ENCODE data around the gene SUPT4H1. TPM values are rescaled to one million over a fixed set of nuclear protein-coding genes. Genes with fewer than 3 reads are reported as not detected.
"Not testable (repeated sequence)": the region's sequence is repeated elsewhere in the genome, so short reads cannot be mapped to it uniquely, and the experiment has no call there.

SUPT4H1 gene
- total RNA-seq, 3 donors from 2014 or later (not counting 1 experiment from before 2014, with no cell fraction given) = 55.9 to 68.3 (median 68.1) TPM

GRCh38 chr17:58343131-58343530 lies 8.9 kb downstream of the SUPT4H1 start:
- Histone ChIP-seq H3K27me3 (ENCODE audit: control insufficient read depth, insufficient read depth, low read length) (no peaks in the 10 kb centered on the region), H3K27ac (ENCODE audit: low read length) (peak overlapping the region; percentile 99), H3K9me3 (ENCODE audit: control insufficient read depth, insufficient read depth, low read length) (no peaks in the 10 kb centered on the region), H3K36me3 (ENCODE audit: control insufficient read depth, insufficient read depth, low read length) (peaks cover 37% of the 10 kb centered on the region), H3K4me1 (ENCODE audit: control insufficient read depth, insufficient read depth, low read length) (peaks cover 85% of the 10 kb centered on the region), H3K4me3 (ENCODE audit: low read length) (no peak overlapping the region)
- H3K36me3 Mint-ChIP-seq = peaks cover 5% of the 10 kb centered on the region
- TF ChIP-seq CTCF (IDR thresholded peaks at IDR 0.05) = no peak
- peak overlapping the region; percentile 90 for H3K4me3 Mint-ChIP-seq
- peak overlapping the region; percentile 87 to 93 for H3K27ac Mint-ChIP-seq
- intact Hi-C loops (cut with micrococcal nuclease) = no loop called here
- no peak for ATAC-seq
- no peaks in the 10 kb centered on the region for H3K27me3 Mint-ChIP-seq (ENCODE audit: low read depth in 2 of 2)
- no peak for DNase-seq
- peaks cover 78 to 90% of the 10 kb centered on the region in 2 donors for H3K4me1 Mint-ChIP-seq
- no peaks in the 10 kb centered on the region for H3K9me3 Mint-ChIP-seq
- 67% methylated on average over 3 of the region's 4 CpGs for WGBS (ENCODE audit: insufficient coverage)

GRCh38 chr17:58341861-58342475 lies 10.0 kb downstream of the SUPT4H1 start:
- no peaks in the 10 kb centered on the region for H3K27me3 Mint-ChIP-seq (ENCODE audit: low read depth in 2 of 2)
- H3K4me1 Mint-ChIP-seq = peaks cover 82 to 90% of the 10 kb centered on the region in 2 donors
- H3K4me3 ChIP-seq (ENCODE audit: low read length) = peak overlapping the region; percentile 4
- H3K4me1 ChIP-seq (ENCODE audit: control insufficient read depth, insufficient read depth, low read length) = peaks cover 93% of the 10 kb centered on the region
- 28% methylated on average over 3 of the region's 4 CpGs for WGBS (ENCODE audit: insufficient coverage)
- no peak for TF ChIP-seq CTCF (IDR thresholded peaks at IDR 0.05)
- no peaks in the 10 kb centered on the region for H3K27me3 ChIP-seq (ENCODE audit: control insufficient read depth, insufficient read depth, low read length)
- H3K9me3 Mint-ChIP-seq = no peaks in the 10 kb centered on the region
- H3K36me3 Mint-ChIP-seq = peaks cover 3% of the 10 kb centered on the region
- intact Hi-C loops (cut with micrococcal nuclease) = no loop called here
- peak overlapping the region; percentile 99 for H3K27ac ChIP-seq (ENCODE audit: low read length)
- H3K9me3 ChIP-seq (ENCODE audit: control insufficient read depth, insufficient read depth, low read length) = no peaks in the 10 kb centered on the region
- ATAC-seq (no peak), DNase-seq (peak in 1 of 2 donors; percentile 55)
- peak overlapping the region; percentile 87 to 93 for H3K27ac Mint-ChIP-seq
- H3K4me3 Mint-ChIP-seq = peak overlapping the region; percentile 90
- peaks cover 25% of the 10 kb centered on the region for H3K36me3 ChIP-seq (ENCODE audit: control insufficient read depth, insufficient read depth, low read length)

GRCh38 chr17:58341136-58341860 lies 10.7 kb downstream of the SUPT4H1 start:
- H3K27me3 Mint-ChIP-seq (ENCODE audit: low read depth in 2 of 2); DNase-seq; ATAC-seq; H3K9me3 Mint-ChIP-seq; H3K27me3 ChIP-seq (ENCODE audit: control insufficient read depth, insufficient read depth, low read length); intact Hi-C loops (cut with micrococcal nuclease); H3K36me3 Mint-ChIP-seq; H3K9me3 ChIP-seq (ENCODE audit: control insufficient read depth, insufficient read depth, low read length): not testable (repeated sequence)
- Histone ChIP-seq H3K4me3 (ENCODE audit: low read length) (peak overlapping the region; percentile 4), H3K36me3 (ENCODE audit: control insufficient read depth, insufficient read depth, low read length) (peaks cover 19% of the 10 kb centered on the region), H3K4me1 (ENCODE audit: control insufficient read depth, insufficient read depth, low read length) (peaks cover 98% of the 10 kb centered on the region), H3K27ac (ENCODE audit: low read length) (peak overlapping the region; percentile 99)
- Mint-ChIP-seq H3K4me3 (peak overlapping the region; percentile 90), H3K4me1 (peaks cover 88 to 91% of the 10 kb centered on the region in 2 donors), H3K27ac (peak overlapping the region; percentile 87 to 93)
- 62% methylated on average over 9 of the region's 11 CpGs for WGBS (ENCODE audit: insufficient coverage)

DNA sequence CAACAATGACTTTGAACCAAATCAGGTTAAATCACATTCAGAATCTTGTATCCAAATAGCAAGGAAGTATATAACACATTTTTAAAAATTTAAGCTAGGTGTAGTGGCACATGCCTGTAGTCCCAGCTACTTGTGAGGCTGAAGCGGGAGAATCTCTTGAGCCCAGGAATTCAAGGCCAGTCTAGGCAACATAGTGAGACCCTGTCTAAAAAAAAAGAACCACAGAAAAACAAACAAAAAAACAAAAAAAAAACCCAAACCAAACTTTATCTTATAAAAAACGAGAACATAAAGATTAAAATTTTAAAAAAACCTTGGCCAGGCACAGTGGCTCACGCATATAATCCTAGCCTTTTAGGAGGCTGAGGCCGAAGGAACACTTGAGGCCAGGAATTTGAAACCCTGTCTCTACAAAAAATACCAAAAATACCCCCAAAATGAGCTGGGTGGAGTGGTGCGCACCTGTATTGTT lies 11.6 kb downstream of the SUPT4H1 start:
- no peak for DNase-seq
- Histone ChIP-seq H3K9me3 (ENCODE audit: control insufficient read depth, insufficient read depth, low read length) (no peaks in the 10 kb centered on the region), H3K27ac (ENCODE audit: low read length) (peak overlapping the region; percentile 99), H3K4me1 (ENCODE audit: control insufficient read depth, insufficient read depth, low read length) (peaks cover 98% of the 10 kb centered on the region), H3K27me3 (ENCODE audit: control insufficient read depth, insufficient read depth, low read length) (no peaks in the 10 kb centered on the region), H3K36me3 (ENCODE audit: control insufficient read depth, insufficient read depth, low read length) (peaks cover 10% of the 10 kb centered on the region), H3K4me3 (ENCODE audit: low read length) (no peak overlapping the region)
- no peak for ATAC-seq
- 61% methylated on average over 4 of the region's 5 CpGs for WGBS (ENCODE audit: insufficient coverage)
- Mint-ChIP-seq H3K4me3 (peak overlapping the region; percentile 90), H3K9me3 (no peaks in the 10 kb centered on the region), H3K27me3 (ENCODE audit: low read depth in 2 of 2) (no peaks in the 10 kb centered on the region), H3K27ac (peak overlapping the region; percentile 87 to 93), H3K36me3 (no peaks in the 10 kb centered on the region), H3K4me1 (peaks cover 94 to 95% of the 10 kb centered on the region in 2 donors)
- no peak for TF ChIP-seq CTCF (IDR thresholded peaks at IDR 0.05)
- intact Hi-C loops (cut with micrococcal nuclease) = no loop called here
